Frontal cortex (tissue), 4 donors: ENCODE data around the gene CSNK2A1. TPM values are rescaled to one million over a fixed set of nuclear protein-coding genes. Genes with fewer than 3 reads are reported as not detected.

ENCODE experiments used
- DNase-seq, 2 donors: peaks; one replicate each; pipeline ENCODE4 v3.0.0; 2012; ENCODE audit warnings: low spot score in 2 of 2
- FAIRE-seq: peaks from 2 replicates; lab custom pipeline; 2012; peaks lifted over from hg19 to GRCh38; lab: Jason Lieb, UNC
- small RNA-seq: library from RNA; depleted of rRNA; stranded (forward); fragments of <200 nt; gene quantifications from one replicate; pipeline ENCODE3, GENCODE V24; 2014
- total RNA-seq: library from RNA; depleted of rRNA; stranded (reverse); fragments of >200 nt; gene quantifications from one replicate; pipeline ENCODE4 v1.2.3, GENCODE V29; 2014
- donor health status: control.
- donor health status: control.
- donor health status: control.

CSNK2A1 gene
- total RNA-seq, 1 donor from 2014 or later = 179 TPM

- no peak for FAIRE-seq
- DNase-seq = no peak
Measured at GRCh38 chr20:434661-435419, 108.8 kb downstream of the CSNK2A1 start.

DNA sequence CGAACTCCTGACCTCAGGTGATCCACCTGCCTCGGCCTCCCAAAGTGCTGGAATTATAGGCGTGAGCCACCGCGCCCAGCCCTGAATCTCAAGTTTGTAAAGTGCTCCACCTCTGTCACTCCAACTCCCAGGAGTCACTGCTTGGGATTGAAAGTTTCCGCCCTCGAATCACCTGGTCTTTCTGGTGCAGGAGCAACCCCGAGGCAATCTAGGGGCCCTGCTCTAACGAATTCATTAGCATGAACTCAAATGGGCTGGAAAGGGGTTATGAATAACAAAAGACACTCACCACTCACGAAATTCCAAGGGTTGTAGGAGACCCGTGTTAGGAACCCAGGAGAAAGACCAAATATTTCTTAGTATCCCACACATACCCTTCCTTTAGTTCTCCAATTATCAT is 109.4 kb downstream of the CSNK2A1 start:
- no peak for DNase-seq
- no peak for FAIRE-seq

GRCh38 chr20:433300-433975 is 110.2 kb downstream of the CSNK2A1 start:
- DNase-seq (peak in 1 of 2 donors; percentile 36), FAIRE-seq (no peak)

DNA sequence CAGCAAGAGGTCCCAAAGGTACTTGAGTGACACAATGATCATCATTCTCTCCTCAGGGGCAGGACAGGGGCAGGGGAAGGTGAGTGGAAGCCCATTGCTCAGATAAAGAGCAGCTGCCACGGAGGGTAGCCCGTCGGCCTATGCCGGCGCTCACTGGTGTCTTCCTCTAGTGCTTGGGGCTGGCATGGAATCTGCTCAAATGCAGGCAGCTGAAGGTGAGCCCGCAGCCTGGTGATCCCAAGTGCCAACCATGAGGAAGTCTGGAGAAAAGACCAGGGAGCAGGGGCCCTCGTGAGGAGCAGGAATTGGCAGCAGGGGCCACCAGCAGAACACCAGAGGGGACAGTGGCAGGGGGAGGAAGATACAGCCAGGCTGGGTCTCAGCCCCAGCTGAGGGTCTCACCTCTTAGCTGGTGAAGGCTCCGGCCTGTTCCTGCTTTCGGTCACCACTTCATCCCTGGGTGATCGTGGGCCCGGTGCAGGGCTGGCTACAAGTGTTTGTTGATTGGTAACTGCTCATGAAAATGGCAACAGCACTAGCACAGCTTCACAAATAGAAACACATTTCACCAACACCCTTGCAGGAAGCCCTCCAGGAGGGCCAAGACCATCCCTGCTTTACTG is 110.8 kb downstream of the CSNK2A1 start:
- FAIRE-seq = no peak
- DNase-seq = no peak

DNA sequence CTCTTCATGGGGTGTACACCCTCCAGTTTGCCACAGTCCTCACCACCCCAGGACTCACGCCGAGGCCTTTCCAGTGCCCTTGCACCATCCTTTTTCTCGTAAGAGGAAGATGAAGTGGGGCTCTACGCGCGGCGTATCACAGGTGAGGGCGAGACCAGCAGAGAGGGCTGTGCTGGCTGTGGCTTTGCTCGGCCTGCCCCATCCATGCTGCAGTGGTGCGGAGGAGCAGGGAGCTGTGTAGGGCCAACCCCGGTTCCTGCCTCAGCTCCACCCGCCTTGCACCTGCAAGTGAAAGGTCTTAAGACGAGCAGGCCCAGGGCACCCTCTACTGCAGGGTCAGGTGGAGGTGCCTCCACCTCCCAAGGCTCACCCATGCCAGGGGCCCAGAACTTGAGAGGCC is 111.4 kb downstream of the CSNK2A1 start:
- FAIRE-seq (no peak), DNase-seq (no peak)

DNA sequence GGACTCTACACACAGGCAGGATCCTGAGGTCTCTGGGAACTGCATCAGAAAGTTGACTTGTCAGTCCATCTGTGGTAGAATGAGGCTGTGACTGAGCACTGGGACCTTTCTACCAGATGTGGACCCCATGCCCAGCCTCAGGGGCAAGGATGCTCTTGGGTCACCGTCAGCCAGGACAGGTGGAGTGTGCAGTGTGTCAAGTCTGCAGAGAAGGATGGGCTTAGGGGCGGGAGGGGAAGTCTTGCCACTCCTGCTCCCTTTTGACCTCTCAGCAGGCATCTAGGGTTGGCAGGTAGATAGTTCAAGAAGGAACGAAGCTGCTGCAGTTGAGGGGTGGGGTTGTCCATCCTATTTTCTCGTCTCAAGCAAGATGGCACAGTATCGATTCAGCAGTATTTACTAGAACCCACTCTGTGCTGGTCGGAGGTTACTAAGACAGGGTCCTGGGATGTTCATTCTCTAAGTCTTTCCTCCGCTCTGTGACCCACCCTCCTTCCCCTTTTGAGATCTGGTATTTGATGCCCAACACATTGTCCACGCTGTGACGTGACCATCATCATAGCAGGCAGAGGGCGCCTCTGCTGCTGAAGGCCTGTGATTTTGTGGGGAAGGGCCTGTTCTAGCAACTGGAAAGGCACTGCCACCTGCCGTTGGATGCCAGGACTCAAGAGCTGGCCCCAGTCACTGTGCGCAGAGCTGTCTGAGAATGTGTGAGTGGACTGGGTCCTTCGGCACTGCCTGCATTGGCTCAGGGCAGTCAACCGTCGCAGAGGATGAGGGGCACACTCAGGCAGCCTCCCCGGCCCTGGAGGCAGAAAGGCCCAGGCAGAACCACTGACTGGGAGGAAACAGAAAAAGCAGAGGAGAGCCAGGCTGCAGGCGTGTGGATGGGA is 112.3 kb downstream of the CSNK2A1 start:
- peak; percentile 78 to 89 for DNase-seq
- FAIRE-seq = no peak

DNA sequence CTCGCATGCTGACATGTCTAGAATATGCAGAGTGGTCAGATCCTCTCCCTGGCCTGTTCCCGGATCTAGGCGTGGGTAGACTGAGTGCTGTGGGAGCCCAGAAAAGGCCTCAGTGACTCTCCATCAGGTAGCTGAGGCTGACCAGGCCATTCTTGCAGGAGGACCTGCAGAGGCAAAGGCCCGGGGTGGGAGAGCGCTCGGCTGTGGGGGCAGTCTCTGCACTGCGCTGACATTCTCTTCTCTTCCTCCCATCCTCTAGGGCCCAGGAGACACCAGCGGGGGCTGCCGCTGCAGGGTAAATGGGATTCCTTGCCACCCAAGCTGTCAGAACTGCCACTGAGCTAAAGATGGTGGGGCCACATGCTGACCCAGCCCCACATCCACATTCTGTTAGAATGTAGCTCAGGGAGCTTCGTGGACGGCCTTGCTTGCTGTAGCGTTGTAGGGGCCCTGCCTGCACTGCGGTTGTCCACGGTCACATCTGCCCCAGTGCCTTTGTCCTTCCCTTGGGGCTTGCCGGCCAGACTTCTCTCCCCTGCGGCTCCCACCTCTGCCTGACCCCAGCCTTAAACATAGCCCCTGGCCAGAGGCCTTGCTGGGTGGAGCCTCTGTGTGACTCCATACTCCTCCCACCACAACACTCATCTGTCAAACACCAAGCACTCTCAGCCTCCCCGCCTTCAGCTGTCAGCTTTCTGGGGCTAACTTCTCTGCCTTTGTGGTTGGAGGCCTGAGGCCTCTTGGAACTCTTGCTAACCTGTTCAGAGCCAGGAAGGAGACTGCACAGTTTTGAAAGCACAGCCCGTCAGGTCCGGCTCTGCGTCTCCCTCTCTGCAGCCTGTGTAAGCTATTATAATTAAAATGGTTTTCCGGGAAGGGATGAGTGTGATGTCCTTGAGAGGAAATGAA is 113.2 kb downstream of the CSNK2A1 start:
- no peak for FAIRE-seq
- no peak for DNase-seq

DNA sequence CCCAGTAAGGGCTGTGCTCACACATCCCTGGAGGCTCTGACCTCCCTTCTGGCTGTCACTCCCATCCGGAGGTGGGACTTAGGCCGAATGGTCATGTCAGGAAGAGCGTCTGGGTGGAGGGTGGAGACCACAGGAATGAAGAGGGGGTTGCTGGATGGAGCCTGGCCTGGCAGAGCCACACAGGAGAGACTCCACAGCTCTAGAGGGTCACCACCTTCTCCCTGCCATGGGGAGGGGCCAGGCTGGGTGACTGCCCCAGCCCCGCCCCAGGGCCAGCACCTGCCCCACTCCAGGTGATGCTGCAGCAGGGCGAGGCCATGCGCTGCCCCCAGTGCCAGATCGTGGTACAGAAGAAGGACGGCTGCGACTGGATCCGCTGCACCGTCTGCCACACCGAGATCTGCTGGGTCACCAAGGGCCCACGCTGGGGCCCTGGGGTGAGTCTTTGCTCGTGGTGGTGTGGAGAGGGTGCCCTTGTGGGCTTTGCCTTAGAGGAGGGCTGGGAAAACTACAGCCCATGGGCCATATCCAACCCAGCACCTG is 114.9 kb downstream of the CSNK2A1 start:
- no peak for DNase-seq
- FAIRE-seq = no peak

DNA sequence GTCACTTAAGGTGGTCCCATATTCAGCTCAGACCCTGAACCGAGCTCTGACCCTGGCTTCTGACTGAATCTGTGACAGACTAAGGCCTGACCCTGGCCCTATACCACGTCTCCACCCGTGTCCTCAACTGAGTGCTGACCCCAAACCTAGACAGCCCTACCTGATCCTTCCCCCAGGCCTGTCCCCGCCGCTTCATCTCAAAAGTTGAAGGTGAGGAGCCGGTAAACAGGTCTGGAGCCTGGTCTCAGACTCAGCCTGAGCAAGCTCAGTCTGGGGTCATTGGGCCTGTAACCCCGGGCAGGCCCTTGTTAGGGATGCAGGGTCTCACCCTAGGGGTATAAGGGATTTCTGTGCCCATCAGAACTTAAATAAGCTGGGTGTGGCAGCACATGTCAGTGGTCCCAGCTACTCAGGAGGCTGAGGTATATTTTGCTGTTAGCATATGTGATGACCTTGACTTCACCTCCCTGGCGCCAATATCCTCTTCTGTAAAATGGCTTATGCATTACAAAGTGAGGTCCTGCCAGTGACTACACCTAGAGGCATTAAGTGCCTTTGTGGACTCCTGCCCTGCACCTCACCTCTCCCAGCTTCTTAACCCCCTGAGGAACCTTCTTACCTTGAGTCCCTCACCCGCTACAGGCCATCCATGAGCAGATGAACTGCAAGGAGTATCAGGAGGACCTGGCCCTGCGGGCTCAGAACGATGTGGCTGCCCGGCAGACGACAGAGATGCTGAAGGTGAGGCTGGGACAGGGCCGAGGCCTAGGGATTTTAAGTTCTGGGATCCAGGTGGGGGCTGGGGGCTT is 115.5 kb downstream of the CSNK2A1 start:
- DNase-seq (no peak), FAIRE-seq (no peak)

GRCh38 chr20:427401-427800 is 116.2 kb downstream of the CSNK2A1 start:
- FAIRE-seq (no peak), DNase-seq (no peak)

GRCh38 chr20:426566-426965 is 117.0 kb downstream of the CSNK2A1 start:
- DNase-seq = no peak
- FAIRE-seq = no peak

Small RNAs within 50 kb of the gene (small RNA-seq; reads per million reads assigned to genes)
- gene RF00019 = not detected

Other genes starting within 250 kb of the CSNK2A1 start
- 26.9 TPM for gene ZCCHC3, start 246.2 kb downstream of the CSNK2A1 start, total RNA-seq
- 7.7 TPM for gene SOX12, start 218.2 kb downstream of the CSNK2A1 start, total RNA-seq
- gene NRSN2, start 196.7 kb downstream of the CSNK2A1 start, total RNA-seq = 26.1 TPM
- 12.6 TPM for gene TRIB3, start 163.0 kb downstream of the CSNK2A1 start, total RNA-seq
- 15.1 TPM for gene RBCK1, start 135.5 kb downstream of the CSNK2A1 start, total RNA-seq
- gene TBC1D20, start 81.3 kb downstream of the CSNK2A1 start, total RNA-seq = 12.6 TPM
- gene TCF15, start 66.5 kb upstream of the CSNK2A1 start, total RNA-seq = under 0.01 TPM
- 12.6 TPM for gene SRXN1, start 109.4 kb upstream of the CSNK2A1 start, total RNA-seq
- 1.6 TPM for gene SCRT2, start 132.0 kb upstream of the CSNK2A1 start, total RNA-seq
- gene SLC52A3, start 224.7 kb upstream of the CSNK2A1 start, total RNA-seq = under 0.01 TPM